Upper lobe of left lung (tissue), 4 donors: ENCODE results near the gene PPA1.

ENCODE experiments used
- CTCF ChIP-seq, 6 experiments: fragments of 450-650 bp in 4 of 6; fragments of 200-600 bp in 2 of 6; sonication (generic) in 2 of 6; IDR thresholded peaks; one replicate each; pipeline ENCODE4 v1.5.1; 2016 to 2019; ENCODE audit warnings: antibody characterized with exemption in 6 of 6
- POLR2A ChIP-seq, 4 donors: fragments of 450-650 bp; IDR thresholded peaks; one replicate each; pipeline ENCODE4 v1.5.1; 2016 to 2017; ENCODE audit warnings: antibody characterized with exemption in 4 of 4, mild to moderate bottlenecking in 2 of 4
- POLR2AphosphoS5 ChIP-seq, 2 donors: sonication (generic); formaldehyde crosslinking; IDR thresholded peaks; one replicate each; pipeline ENCODE4 v1.5.1; 2017; ENCODE audit warnings: antibody characterized with exemption in 2 of 2

GRCh38 chr10:70277396-70278030 is 44.3 kb upstream of the PPA1 start:
- TF ChIP-seq CTCF (IDR thresholded peaks at IDR 0.05), result no peak
- no peak for TF ChIP-seq POLR2A (IDR thresholded peaks at IDR 0.05)
- no peak for TF ChIP-seq POLR2AphosphoS5 (IDR thresholded peaks at IDR 0.05)
